Mesodermal cell (in vitro differentiated cells): Measurements from ENCODE around the gene SLC2A9.
"Not testable (repeated sequence)": the region's sequence is repeated elsewhere in the genome, so short reads cannot be mapped to it uniquely, and the experiment has no call there.

ENCODE experiments used
- H3K27ac ChIP-seq: 2 replicates; pipeline ENCODE4 v1.7.0; 2013; ENCODE audit warnings: mild to moderate bottlenecking, low read depth, low read length, moderate library complexity; ENCODE audit not compliant: severe bottlenecking
- H3K36me3 ChIP-seq: 2 replicates; pipeline ENCODE4 v1.7.1; 2013; ENCODE audit warnings: mild to moderate bottlenecking, low read length, moderate library complexity; ENCODE audit not compliant: control insufficient read depth, insufficient read depth
- H3K4me1 ChIP-seq: one replicate; pipeline ENCODE4 v1.7.1; 2013; ENCODE audit warnings: mild to moderate bottlenecking, low read length; ENCODE audit not compliant: insufficient read depth, control insufficient read depth, poor library complexity, severe bottlenecking
- H3K4me3 ChIP-seq: 2 replicates; pipeline ENCODE4 v1.7.0; 2013; ENCODE audit warnings: low read length, control low read depth, mild to moderate bottlenecking; ENCODE audit not compliant: insufficient read depth, poor library complexity, severe bottlenecking; ENCODE audit errors: extremely low read depth
- H3K9me3 ChIP-seq: 2 replicates; pipeline ENCODE4 v1.7.1; 2013; ENCODE audit warnings: mild to moderate bottlenecking, low read length, moderate library complexity; ENCODE audit not compliant: control insufficient read depth
- WGBS, 2 experiments: methylation state at CpG; one replicate each; pipeline ENCODE4 v1.1.5; 2013; ENCODE audit warnings: missing lambda C conversion rate in 2 of 2; ENCODE audit not compliant: insufficient coverage in 2 of 2; 5-methylcytosine and 5-hydroxymethylcytosine counted together

The SLC2A9 gene

GRCh38 chr4:9820343-9820742 is 201.0 kb downstream of the SLC2A9 start:
- no peak overlapping the region for H3K27ac ChIP-seq
- no peaks in the 10 kb centered on the region for H3K9me3 ChIP-seq
- no peaks in the 10 kb centered on the region for H3K4me1 ChIP-seq
- no peaks in the 10 kb centered on the region for H3K36me3 ChIP-seq
- WGBS, 2 experiments: 83% methylated on average over 2 of the region's 5 CpGs; no CpG with 5 or more reads in 1 of the 2 experiments
- H3K4me3 ChIP-seq: no peak overlapping the region

- Histone ChIP-seq H3K9me3 (no peaks in the 10 kb centered on the region), H3K4me1 (no peaks in the 10 kb centered on the region), H3K27ac (no peak overlapping the region), H3K4me3 (no peak overlapping the region), H3K36me3 (no peaks in the 10 kb centered on the region)
- WGBS, 2 experiments: 70 to 100% methylated on average over 2 of the region's 3 CpGs
Measured at GRCh38 chr4:9816285-9816684, 205.0 kb downstream of the SLC2A9 start.

- Histone ChIP-seq H3K4me3 (no peak overlapping the region), H3K27ac (no peak overlapping the region), H3K4me1 (no peaks in the 10 kb centered on the region), H3K36me3 (no peaks in the 10 kb centered on the region), H3K9me3 (no peaks in the 10 kb centered on the region)
- 70% methylated on average over 3 of the region's 4 CpGs; no CpG with 5 or more reads in 1 of the 2 experiments for WGBS, 2 experiments
Measured at GRCh38 chr4:9812501-9813340, 208.6 kb downstream of the SLC2A9 start.

- 83% methylated on average over 1 of the region's 3 CpGs; no CpG with 5 or more reads in 1 of the 2 experiments for WGBS, 2 experiments
Measured at GRCh38 chr4:9811806-9812205, 209.5 kb downstream of the SLC2A9 start.

GRCh38 chr4:9808077-9808476 is 213.2 kb downstream of the SLC2A9 start:
- Histone ChIP-seq H3K9me3 (no peaks in the 10 kb centered on the region), H3K27ac (no peak overlapping the region), H3K36me3 (no peaks in the 10 kb centered on the region), H3K4me3 (no peak overlapping the region), H3K4me1 (peaks cover 4% of the 10 kb centered on the region)
- 71 to 80% methylated on average over 1 to 2 of the region's 5 CpGs for WGBS, 2 experiments

More at GRCh38 chr4:9811806-9812205, 209.5 kb downstream of the SLC2A9 start:
- no peak overlapping the region for H3K4me3 ChIP-seq
- H3K36me3 ChIP-seq: no peaks in the 10 kb centered on the region
- no peak overlapping the region for H3K27ac ChIP-seq
- H3K4me1 ChIP-seq: peaks cover 4% of the 10 kb centered on the region
- no peaks in the 10 kb centered on the region for H3K9me3 ChIP-seq

GRCh38 chr4:9804918-9805317 is 216.4 kb downstream of the SLC2A9 start:
- no peaks in the 10 kb centered on the region for H3K9me3 ChIP-seq
- no peak overlapping the region for H3K4me3 ChIP-seq
- H3K4me1 ChIP-seq: peaks cover 4% of the 10 kb centered on the region
- WGBS, 2 experiments: 83 to 89% methylated on average over 5 of the region's 5 CpGs
- H3K36me3 ChIP-seq: no peaks in the 10 kb centered on the region
- H3K27ac ChIP-seq: no peak overlapping the region

GRCh38 chr4:9800848-9801247 is 220.4 kb downstream of the SLC2A9 start:
- 94 to 96% methylated on average over 2 to 3 of the region's 4 CpGs for WGBS, 2 experiments
- no peak overlapping the region for H3K27ac ChIP-seq
- no peaks in the 10 kb centered on the region for H3K4me1 ChIP-seq
- H3K36me3 ChIP-seq: no peaks in the 10 kb centered on the region
- no peak overlapping the region for H3K4me3 ChIP-seq
- no peaks in the 10 kb centered on the region for H3K9me3 ChIP-seq

- H3K36me3 ChIP-seq, H3K27ac ChIP-seq, H3K9me3 ChIP-seq, H3K4me1 ChIP-seq, H3K4me3 ChIP-seq: not testable (repeated sequence)
- 80% methylated on average over 1 of the region's 2 CpGs; no CpG with 5 or more reads in 1 of the 2 experiments for WGBS, 2 experiments
Measured at GRCh38 chr4:9796641-9797040, 224.7 kb downstream of the SLC2A9 start.

- Histone ChIP-seq H3K4me1 (no peaks in the 10 kb centered on the region), H3K9me3 (no peaks in the 10 kb centered on the region), H3K36me3 (no peaks in the 10 kb centered on the region), H3K4me3 (no peak overlapping the region), H3K27ac (no peak overlapping the region)
- whole genome bisulfite sequencing, 2 experiments: 92 to 100% methylated on average over 1 to 2 of the region's 3 CpGs
Measured at GRCh38 chr4:9792381-9792780, 228.9 kb downstream of the SLC2A9 start.

GRCh38 chr4:9785891-9786290 is 235.4 kb downstream of the SLC2A9 start:
- not testable (repeated sequence) for H3K36me3 ChIP-seq, H3K27ac ChIP-seq, H3K9me3 ChIP-seq, H3K4me3 ChIP-seq, H3K4me1 ChIP-seq
- 77 to 88% methylated on average over 4 to 5 of the region's 5 CpGs for WGBS, 2 experiments

GRCh38 chr4:9782136-9782436 is 239.2 kb downstream of the SLC2A9 start:
- 80 to 82% methylated on average over 22 of the region's 22 CpGs for WGBS, 2 experiments
- Histone ChIP-seq H3K36me3 (no peaks in the 10 kb centered on the region), H3K4me3 (no peak overlapping the region), H3K9me3 (no peaks in the 10 kb centered on the region), H3K27ac (no peak overlapping the region), H3K4me1 (peaks cover 2% of the 10 kb centered on the region)
